Prostate gland (tissue), 2 donors: Measurements from ENCODE around the gene AFDN.

Experiments used
- CTCF ChIP-seq, 4 experiments: fragments of 200-600 bp in 2 of 4; fragments of 450-650 bp in 2 of 4; sonication (generic) in 2 of 4; IDR thresholded peaks; 1 replicate in 3 of 4; 2 replicates in 1 of 4; pipeline ENCODE4 v1.5.1; 2016 to 2019; ENCODE audit warnings: antibody characterized with exemption in 4 of 4, mild to moderate bottlenecking in 2 of 4, moderate library complexity in 2 of 4
- POLR2A ChIP-seq: fragments of 450-650 bp; IDR thresholded peaks from one replicate; pipeline ENCODE4 v1.6.1; 2016; ENCODE audit warnings: antibody characterized with exemption, mild to moderate bottlenecking
- POLR2AphosphoS5 ChIP-seq: sonication (generic); formaldehyde crosslinking; IDR thresholded peaks from one replicate; pipeline ENCODE4 v1.6.1; 2017; ENCODE audit warnings: antibody characterized with exemption

DNA sequence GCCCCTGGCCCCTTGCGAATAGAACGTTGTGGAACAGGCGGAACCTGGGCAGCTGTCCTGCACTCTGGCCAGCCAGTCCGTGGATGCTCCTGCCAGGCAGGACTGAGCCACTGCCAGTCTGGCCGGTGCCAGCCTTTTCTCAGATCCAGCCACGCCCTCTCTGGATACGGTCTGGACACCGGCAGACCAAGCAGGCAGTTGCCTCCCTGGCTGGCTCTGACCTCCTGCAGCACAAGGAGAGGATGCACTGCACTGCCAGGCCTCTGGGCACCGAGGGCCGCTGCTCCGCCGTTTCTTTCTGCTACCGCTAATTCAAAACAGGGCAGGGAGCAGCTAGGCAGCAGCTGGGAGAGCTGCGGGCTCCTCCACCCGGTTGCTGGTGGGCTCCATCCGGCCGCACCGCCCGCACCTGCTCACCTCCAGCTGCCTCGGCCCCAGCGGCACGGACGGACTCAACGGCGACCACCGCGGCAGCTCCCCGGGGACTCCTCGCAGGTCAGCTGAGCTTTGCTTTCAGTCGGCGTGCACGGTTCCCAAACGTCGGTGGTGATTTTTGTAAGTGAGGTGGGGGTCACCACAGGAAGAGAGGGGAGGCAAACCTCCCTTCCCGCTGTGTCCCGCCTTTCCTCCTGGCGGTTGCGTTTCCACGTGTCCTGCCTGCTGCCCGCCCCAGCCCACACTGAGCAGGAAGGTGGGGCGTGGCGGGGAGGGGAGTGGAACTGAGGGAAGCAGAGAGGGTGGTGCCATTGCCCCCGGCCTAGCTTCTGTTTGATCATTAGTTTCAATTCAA lies 30.3 kb upstream of the AFDN start:
- TF ChIP-seq CTCF (IDR thresholded peaks at IDR 0.05) (no peak), POLR2AphosphoS5 (peak; percentile 57), POLR2A (no peak)
